GM12892 (cell line): ENCODE measurements around the gene SLC9A9.

Experiments used
- DNase-seq: peaks from one replicate; pipeline ENCODE4 v3.0.0; 2011; ENCODE audit not compliant: insufficient read length
- FAIRE-seq: peaks from 2 replicates; lab custom pipeline; 2011; peaks lifted over from hg19 to GRCh38; lab: Jason Lieb, UNC
- POLR2A ChIP-seq: IDR thresholded peaks from 2 replicates; pipeline ENCODE4 v1.6.1; 2011; ENCODE audit warnings: low read depth, low read length, control low read depth
- POLR2AphosphoS5 ChIP-seq: IDR thresholded peaks from 2 replicates; pipeline ENCODE4 v1.6.1; 2011; ENCODE audit warnings: low read depth, low read length, control low read depth
- TAF1 ChIP-seq: IDR thresholded peaks from 2 replicates; pipeline ENCODE4 v1.6.1; 2011; ENCODE audit warnings: low read depth, mild to moderate bottlenecking, control low read depth, low read length, borderline replicate concordance

SLC9A9 gene

DNA sequence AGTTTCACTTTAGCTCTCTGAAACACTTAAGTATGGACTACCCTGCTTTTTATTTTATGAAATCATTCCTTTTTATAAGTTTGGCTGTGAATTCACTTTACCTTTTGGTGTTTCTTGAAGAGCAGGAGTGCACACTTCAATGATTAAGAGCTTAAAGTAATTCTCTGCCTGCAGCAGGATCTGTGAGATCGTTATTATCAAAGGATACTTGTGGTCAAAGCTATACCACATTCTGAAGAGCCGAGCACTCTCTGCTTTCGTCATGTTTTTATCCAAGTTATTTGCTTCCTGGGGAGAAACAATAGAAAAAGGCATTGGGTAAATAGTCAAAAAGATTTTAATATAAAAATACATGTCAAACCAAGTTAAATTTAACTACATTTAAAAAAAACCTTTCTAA is 485.0 kb downstream of the SLC9A9 start:
- FAIRE-seq (no peak), DNase-seq (no peak)
- no peak for TF ChIP-seq TAF1
- TF ChIP-seq POLR2A: no peak
- no peak for TF ChIP-seq POLR2AphosphoS5

GRCh38 chr3:143362115-143362991 is 485.9 kb downstream of the SLC9A9 start:
- TF ChIP-seq POLR2AphosphoS5 (no peak), TAF1 (no peak), POLR2A (no peak)
- no peak for DNase-seq
- FAIRE-seq: peak; percentile 74

DNA sequence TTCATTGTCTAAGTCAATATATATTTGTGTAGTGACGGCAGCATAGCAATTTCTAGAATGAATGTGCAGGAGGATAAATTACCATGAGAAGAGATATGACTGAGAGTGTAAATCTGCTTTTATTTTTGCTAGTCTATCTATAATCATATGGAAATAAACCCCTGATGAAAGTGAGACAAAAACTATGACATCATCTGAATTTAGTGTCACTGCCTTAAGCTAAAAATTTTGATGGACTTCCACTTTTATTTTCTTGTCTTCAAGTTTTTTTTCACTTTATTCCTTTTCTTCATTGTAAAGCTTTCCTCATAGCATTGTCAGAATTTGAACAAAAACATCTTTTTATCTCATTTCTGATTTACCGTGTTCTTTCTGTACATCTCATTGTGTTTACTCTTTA is 486.7 kb downstream of the SLC9A9 start:
- TF ChIP-seq POLR2AphosphoS5: no peak
- TF ChIP-seq TAF1: no peak
- TF ChIP-seq POLR2A: no peak
- FAIRE-seq (no peak), DNase-seq (no peak)

- no peak for DNase-seq
- no peak for TF ChIP-seq POLR2A
- TF ChIP-seq TAF1: no peak
- no peak for FAIRE-seq
These were observed 488.0 kb downstream of the SLC9A9 start for GRCh38 chr3:143360244-143360643.

DNA sequence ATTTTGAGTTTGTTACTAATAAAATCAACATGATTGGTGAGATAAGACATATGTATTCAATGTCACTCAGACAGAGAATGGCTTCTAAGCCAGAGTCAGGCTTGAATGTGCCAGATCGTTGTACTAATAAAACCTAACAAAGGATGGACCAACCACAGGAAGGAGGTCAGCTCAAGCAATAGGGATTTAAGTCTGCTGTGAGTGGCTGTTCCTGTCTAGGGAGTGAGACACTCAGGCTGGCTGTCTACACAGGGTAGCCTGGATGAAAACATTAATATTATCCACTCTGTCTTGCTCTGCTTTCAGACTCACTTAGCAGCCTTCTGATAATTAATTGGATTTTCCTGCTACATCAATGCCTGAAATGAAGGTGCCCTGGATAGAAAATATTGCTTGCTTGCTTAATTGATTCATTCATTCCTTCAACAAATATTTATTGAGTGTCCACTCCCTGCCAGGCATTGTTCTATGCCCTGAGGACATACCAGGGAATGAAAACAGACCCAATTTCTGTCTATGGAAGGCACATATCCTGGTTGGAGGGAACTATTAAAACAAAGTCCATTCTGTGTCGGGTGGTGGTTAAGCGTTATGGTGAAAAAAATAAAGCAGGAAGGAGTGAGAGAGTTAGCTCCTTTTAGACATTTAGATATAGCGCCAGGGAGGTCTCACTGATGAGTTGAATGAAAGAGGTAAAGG is 489.3 kb downstream of the SLC9A9 start:
- DNase-seq (no peak), FAIRE-seq (no peak)
- TF ChIP-seq POLR2A (no peak), TAF1 (no peak), POLR2AphosphoS5 (no peak)

DNA sequence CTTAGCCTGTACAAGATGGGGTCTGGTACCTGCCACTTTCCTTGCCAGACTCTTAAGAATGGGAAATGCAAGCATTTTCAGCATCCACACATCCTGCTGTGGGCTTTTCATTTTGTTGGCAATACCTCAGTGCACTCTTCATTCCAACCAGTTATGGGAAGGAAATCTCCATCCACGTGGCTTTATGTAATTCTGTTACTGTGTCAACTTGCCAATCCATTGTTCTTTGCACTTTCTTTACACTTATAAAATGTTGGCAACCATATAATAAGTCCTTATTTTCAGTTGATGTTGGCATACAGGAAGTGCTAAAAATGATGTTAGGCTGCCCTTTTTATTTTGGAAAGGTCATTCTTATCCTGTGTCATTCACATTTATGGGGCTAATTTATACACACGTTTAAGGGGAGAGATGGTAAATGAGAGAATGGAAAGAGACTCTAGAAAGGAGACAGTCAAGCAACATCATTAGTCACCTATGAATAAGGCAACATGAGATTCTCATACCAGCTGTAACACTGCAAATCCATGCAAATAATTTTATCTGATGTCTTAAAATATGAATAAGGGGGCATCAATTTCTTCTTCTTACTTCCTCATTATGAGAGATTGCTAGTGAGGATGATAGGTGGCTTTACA is 490.0 kb downstream of the SLC9A9 start:
- DNase-seq: no peak
- TF ChIP-seq TAF1: no peak
- no peak for TF ChIP-seq POLR2A
- TF ChIP-seq POLR2AphosphoS5: no peak
- no peak for FAIRE-seq

DNA sequence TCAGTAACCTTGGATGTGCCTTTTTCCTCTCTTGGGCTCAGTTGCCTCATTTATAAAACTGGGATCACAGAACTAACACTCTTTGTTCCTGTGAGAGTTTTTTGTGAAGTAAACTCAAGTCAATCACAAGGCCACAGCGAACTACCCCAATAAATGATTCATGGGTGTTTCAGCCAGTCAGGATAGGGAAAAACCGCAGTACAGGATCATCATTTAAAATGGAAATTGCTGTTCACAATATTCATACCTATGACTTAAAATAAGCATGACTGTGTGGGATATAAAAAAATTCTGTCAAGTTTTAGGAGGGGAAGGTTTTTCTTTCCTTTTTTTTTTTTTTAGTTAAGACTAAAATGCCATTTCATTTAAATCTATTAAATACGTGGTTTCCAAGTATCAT is 490.6 kb downstream of the SLC9A9 start:
- FAIRE-seq: no peak
- TF ChIP-seq TAF1: no peak
- no peak for TF ChIP-seq POLR2A
- TF ChIP-seq POLR2AphosphoS5: no peak
- DNase-seq: no peak

GRCh38 chr3:143356839-143357238 is 491.4 kb downstream of the SLC9A9 start:
- FAIRE-seq (no peak), DNase-seq (no peak)
- TF ChIP-seq TAF1 (no peak), POLR2AphosphoS5 (no peak), POLR2A (no peak)

DNA sequence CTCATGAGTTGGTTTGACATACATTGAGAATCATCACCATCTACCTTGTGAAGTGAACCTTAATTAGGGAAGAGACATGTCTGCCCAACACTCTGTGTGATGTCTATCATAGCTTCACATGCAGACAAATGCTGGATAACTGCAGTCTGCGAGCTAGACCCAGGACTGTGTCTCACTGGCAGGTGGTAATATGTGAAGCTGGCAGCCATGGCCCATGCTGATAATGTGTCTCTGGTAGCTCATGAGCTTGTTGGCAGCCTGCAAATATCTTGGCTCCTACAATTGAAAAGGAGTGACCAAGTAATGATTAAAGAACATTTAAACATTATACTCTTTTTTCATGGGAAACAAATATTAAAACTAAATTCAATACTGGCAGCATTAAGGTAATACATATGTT is 493.9 kb downstream of the SLC9A9 start:
- FAIRE-seq (no peak), DNase-seq (no peak)
- TF ChIP-seq POLR2AphosphoS5 (no peak), TAF1 (no peak), POLR2A (no peak)

DNA sequence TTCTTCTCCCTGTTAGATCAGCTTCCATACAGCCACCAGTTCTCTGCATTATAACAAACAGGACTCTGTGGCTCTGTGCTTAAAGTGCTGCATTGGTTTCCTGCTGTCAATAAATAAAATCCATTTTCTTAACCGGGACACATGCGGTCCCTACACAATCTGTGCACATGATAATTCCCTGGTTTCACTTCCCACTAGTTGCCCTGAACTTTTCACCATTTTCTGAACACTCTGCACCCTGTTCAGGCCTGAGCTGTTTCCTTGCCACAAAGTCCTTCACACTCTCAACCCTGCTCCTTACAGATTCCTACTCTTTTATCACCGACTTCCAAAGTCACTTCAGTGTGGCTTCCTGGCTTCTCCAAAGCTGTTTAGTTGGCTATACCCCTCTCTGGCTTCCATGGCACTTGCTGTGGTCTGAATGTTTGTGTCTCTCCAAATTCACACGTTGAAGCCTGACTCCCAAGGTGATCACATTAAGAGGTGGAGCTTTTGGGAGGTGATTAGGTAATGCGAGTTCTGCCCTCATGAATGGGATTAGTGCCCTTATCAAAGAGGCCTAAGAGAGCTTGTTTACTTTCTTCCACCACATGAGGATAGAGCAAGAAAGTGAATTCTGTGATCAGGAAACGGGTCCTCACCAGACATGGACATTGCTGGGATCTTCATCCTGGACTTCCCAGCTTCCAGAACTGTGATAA is 495.3 kb downstream of the SLC9A9 start:
- DNase-seq (no peak), FAIRE-seq (no peak)
- TF ChIP-seq POLR2AphosphoS5 (no peak), POLR2A (no peak), TAF1 (no peak)

DNA sequence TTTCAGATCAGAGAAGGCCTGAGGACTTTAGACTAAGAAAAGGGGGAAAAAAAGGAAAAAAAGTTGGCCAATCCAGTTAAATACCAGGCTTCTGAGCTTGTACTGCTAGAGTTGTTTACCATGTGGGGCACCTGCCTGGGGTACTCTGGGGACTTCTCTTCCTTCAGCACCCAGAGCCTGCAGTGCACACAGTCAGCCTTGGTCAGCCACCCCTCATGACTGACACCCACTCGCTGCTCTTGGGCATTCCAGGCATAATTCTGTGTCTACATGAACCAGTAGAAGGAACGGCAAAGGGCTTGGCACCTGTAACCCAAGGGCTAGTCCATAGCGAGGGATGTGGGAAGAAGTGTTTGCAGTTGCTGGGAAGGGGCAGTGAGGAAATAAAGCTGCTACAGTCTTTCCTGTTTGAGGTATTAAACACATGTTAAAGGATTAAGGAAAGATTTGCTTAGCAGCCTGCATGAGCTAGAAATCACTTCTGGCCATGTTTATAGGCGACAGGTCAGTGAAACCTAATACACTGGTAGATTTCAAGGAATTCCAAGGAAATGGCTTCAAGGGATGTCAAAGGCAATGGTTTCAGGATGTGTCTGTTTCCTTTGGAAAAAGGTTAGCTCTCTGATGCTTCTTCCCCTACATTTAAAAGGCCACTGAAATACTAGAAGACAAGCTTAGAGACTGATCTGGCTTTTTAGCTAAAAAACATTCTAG is 496.2 kb downstream of the SLC9A9 start:
- DNase-seq (no peak), FAIRE-seq (no peak)
- no peak for TF ChIP-seq TAF1
- TF ChIP-seq POLR2AphosphoS5: no peak
- no peak for TF ChIP-seq POLR2A
